Esophagus squamous epithelium (tissue), 5 donors: ENCODE results near the gene ESPNL. TPM values are rescaled to one million over a fixed set of nuclear protein-coding genes. Genes with fewer than 3 reads are reported as not detected.

Experiments
- DNase-seq: peaks from one replicate; lab custom pipeline; 2025; lab: John Stamatoyannopoulos, UW
- H3K27ac ChIP-seq, 4 donors: fragments of 200-600 bp; sonication (generic); one replicate each; pipeline ENCODE4 v1.5.1; 2016 to 2019; ENCODE audit warnings: mild to moderate bottlenecking in 1 of 4
- H3K27me3 ChIP-seq, 4 donors: fragments of 200-600 bp; sonication (generic); 1 replicate in 3 of 4; 2 replicates in 1 of 4; pipeline versions ENCODE4 v1.5.1 to v1.6.0; 2017 to 2021; ENCODE audit warnings: antibody characterized with exemption in 1 of 4
- H3K36me3 ChIP-seq, 3 donors: fragments of 200-600 bp; sonication (generic); one replicate each; pipeline ENCODE4 v1.5.1; 2016 to 2019
- H3K4me1 ChIP-seq, 3 donors: fragments of 200-600 bp; sonication (generic); one replicate each; pipeline ENCODE4 v1.5.1; 2017 to 2019
- H3K4me3 ChIP-seq, 4 donors: fragments of 200-600 bp; sonication (generic); 1 replicate in 3 of 4; 2 replicates in 1 of 4; pipeline ENCODE4 v1.5.1; 2016 to 2019; ENCODE audit warnings: mild to moderate bottlenecking in 2 of 4, moderate library complexity in 1 of 4
- H3K9me3 ChIP-seq, 3 donors: fragments of 200-600 bp; sonication (generic); one replicate each; pipeline ENCODE4 v1.5.1; 2016 to 2019
- POLR2A ChIP-seq, 4 donors: fragments of 450-650 bp; IDR thresholded peaks; one replicate each; pipeline ENCODE4 v1.6.1; 2017; ENCODE audit warnings: antibody characterized with exemption in 4 of 4, mild to moderate bottlenecking in 4 of 4, moderate library complexity in 3 of 4
- WGBS, 2 donors: methylation state at CpG; one replicate each; pipeline ENCODE4 v1.1.5; 2018; 5-methylcytosine and 5-hydroxymethylcytosine counted together
- intact Hi-C: fragments of 100-400 bp; cut with DNase I; formaldehyde crosslinking; loops from one replicate; pipeline ENCODE4 v1.15.0; 2022
- total RNA-seq, 4 donors: library from RNA; depleted of rRNA; stranded (reverse); fragments of >200 nt; gene quantifications; one replicate each; pipeline ENCODE4 v1.1.0, GENCODE V29; 2016
- TF ChIP-seq, protein P1 (sequence below), 6 experiments: fragments of 450-650 bp in 4 of 6; fragments of 200-600 bp in 2 of 6; sonication (generic) in 2 of 6; IDR thresholded peaks; one replicate each; pipeline ENCODE4 v1.5.1; 2016 to 2019; ENCODE audit warnings: antibody characterized with exemption in 6 of 6, mild to moderate bottlenecking in 4 of 6, moderate library complexity in 4 of 6
- donor health status: DM: yes; HTN: yes; CAD: no.

The ESPNL gene
- total RNA-seq, 4 donors from 2014 or later = 0.04 to 1.3 (median 0.88) TPM; not detected in 1

DNA sequence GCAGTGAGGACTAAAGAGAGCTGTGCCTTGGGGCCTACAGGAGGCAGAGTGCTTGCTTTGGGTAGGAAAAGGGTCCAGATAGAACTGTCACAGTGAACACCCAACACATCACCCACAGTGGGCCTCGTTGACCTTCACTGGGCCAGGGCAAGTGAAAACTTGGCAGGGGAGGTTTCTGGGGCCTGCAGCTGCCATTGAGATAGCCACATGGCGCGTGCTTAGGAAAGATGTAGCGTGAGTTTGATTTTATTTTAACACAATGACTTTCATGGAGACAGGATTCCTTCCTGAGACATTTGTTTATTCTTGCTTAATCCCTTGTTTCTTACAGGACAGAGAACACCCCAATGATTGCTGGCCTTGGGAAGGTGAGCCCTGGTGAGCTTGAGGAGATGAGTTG lies 9.3 kb upstream of the ESPNL start:
- intact Hi-C loops = no loop called here
- no peaks in the 10 kb centered on the region for H3K9me3 ChIP-seq
- 79 to 86% methylated on average over 4 of the region's 4 CpGs for WGBS, 2 donors
- H3K4me1 ChIP-seq = no peaks in the 10 kb centered on the region
- H3K27me3 ChIP-seq = no peaks in the 10 kb centered on the region
- no peak overlapping the region for H3K27ac ChIP-seq
- no peak for TF ChIP-seq POLR2A (IDR thresholded peaks at IDR 0.05)
- no peak for DNase-seq
- no peak overlapping the region for H3K4me3 ChIP-seq
- no peaks in the 10 kb centered on the region for H3K36me3 ChIP-seq

DNA sequence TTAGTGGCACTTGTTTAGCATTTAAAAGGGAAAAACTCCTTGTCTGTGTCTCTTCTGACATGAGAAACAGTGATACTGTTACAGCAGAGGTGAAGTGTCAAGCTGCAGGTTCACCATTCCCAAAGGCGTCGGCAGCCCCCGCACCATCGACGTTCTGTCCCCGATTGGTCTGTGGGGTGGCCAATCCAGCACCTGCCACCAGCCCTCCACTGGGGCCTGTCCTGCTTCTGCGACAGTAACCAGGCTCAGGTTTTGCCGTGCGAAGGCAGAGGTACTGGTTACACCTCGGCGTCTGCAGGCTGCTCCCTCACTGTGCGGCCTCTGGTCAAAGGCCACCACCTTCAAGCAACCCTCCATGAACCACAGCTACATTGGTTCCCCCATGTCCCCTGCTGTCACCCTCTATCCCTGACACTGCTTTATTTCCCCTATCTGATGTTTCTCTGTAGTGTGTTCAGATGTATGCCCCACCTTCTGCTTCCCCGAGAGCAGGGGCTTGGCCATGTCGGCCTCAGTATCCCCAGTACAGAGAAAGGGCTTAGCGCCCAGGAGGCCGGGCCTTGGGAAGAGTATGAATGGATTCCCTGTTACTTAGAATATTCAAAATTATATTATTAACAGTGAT lies 8.6 kb upstream of the ESPNL start:
- H3K4me1 ChIP-seq = no peaks in the 10 kb centered on the region
- TF ChIP-seq POLR2A (IDR thresholded peaks at IDR 0.05) = no peak
- TF ChIP-seq, protein P1, sequence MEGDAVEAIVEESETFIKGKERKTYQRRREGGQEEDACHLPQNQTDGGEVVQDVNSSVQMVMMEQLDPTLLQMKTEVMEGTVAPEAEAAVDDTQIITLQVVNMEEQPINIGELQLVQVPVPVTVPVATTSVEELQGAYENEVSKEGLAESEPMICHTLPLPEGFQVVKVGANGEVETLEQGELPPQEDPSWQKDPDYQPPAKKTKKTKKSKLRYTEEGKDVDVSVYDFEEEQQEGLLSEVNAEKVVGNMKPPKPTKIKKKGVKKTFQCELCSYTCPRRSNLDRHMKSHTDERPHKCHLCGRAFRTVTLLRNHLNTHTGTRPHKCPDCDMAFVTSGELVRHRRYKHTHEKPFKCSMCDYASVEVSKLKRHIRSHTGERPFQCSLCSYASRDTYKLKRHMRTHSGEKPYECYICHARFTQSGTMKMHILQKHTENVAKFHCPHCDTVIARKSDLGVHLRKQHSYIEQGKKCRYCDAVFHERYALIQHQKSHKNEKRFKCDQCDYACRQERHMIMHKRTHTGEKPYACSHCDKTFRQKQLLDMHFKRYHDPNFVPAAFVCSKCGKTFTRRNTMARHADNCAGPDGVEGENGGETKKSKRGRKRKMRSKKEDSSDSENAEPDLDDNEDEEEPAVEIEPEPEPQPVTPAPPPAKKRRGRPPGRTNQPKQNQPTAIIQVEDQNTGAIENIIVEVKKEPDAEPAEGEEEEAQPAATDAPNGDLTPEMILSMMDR (IDR thresholded peaks at IDR 0.05) = no peak
- WGBS, 2 donors = 90 to 97% methylated on average over 13 to 16 of the region's 16 CpGs
- H3K9me3 ChIP-seq = no peaks in the 10 kb centered on the region
- no peak for DNase-seq
- H3K27ac ChIP-seq = no peak overlapping the region
- no peaks in the 10 kb centered on the region for H3K27me3 ChIP-seq
- H3K36me3 ChIP-seq = no peaks in the 10 kb centered on the region
- intact Hi-C loops = no loop called here
- H3K4me3 ChIP-seq = no peak overlapping the region

DNA sequence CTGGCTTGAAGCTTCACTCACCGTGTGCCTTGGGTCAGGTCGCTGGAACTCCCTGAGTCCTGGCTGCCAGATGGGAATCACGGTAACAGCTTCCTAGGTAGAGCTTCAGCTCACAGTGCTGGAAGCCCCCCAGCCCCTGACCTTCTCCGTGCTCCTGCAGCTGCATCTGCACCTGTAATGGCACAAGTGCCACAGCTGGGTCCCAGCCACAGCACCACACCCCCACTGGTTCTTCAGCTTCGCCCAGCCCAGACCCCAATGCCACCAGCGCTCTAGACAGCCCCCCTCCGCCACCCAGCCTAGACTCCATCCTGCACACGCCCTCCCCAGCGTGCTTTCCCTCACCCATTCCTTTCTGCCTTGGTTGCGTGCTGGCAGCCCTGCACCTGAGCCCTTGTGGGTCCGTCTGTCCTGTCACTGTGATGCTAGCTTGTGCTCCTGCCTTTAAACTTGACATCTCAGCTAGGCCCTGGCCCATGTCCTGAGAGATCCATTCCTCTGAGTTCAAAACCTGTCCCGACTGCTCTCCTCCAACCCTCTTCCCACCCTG lies 7.6 kb upstream of the ESPNL start:
- 89 to 90% methylated on average over 11 of the region's 12 CpGs for WGBS, 2 donors
- H3K27me3 ChIP-seq = no peaks in the 10 kb centered on the region
- TF ChIP-seq POLR2A (IDR thresholded peaks at IDR 0.05) = no peak
- H3K9me3 ChIP-seq = no peaks in the 10 kb centered on the region
- H3K4me1 ChIP-seq = no peaks in the 10 kb centered on the region
- H3K27ac ChIP-seq = no peak overlapping the region
- intact Hi-C loops = no loop called here
- DNase-seq = no peak
- H3K4me3 ChIP-seq = no peak overlapping the region
- no peaks in the 10 kb centered on the region for H3K36me3 ChIP-seq

GRCh38 chr2:238093181-238094140 lies 6.7 kb upstream of the ESPNL start:
- TF ChIP-seq, protein P1 (IDR thresholded peaks at IDR 0.05) = no peak
- no peak for TF ChIP-seq POLR2A (IDR thresholded peaks at IDR 0.05)
- 86 to 88% methylated on average over 14 to 16 of the region's 26 CpGs for WGBS, 2 donors
- Histone ChIP-seq H3K9me3 (no peaks in the 10 kb centered on the region), H3K4me1 (no peaks in the 10 kb centered on the region), H3K36me3 (no peaks in the 10 kb centered on the region), H3K4me3 (no peak overlapping the region), H3K27ac (no peak overlapping the region), H3K27me3 (no peaks in the 10 kb centered on the region)
- intact Hi-C loops = no loop called here
- DNase-seq = no peak

GRCh38 chr2:238094438-238095022 lies 5.6 kb upstream of the ESPNL start:
- H3K4me1 ChIP-seq = peaks cover 0 to 11% (median 0%) of the 10 kb centered on the region in 3 donors
- TF ChIP-seq POLR2A (IDR thresholded peaks at IDR 0.05) = no peak
- TF ChIP-seq, protein P1 (IDR thresholded peaks at IDR 0.05) = no peak
- no peaks in the 10 kb centered on the region for H3K9me3 ChIP-seq
- DNase-seq = no peak
- H3K27ac ChIP-seq = no peak overlapping the region
- 97% methylated on average over 7 to 9 of the region's 17 CpGs for WGBS, 2 donors
- intact Hi-C loops = no loop called here
- H3K36me3 ChIP-seq = no peaks in the 10 kb centered on the region
- no peak overlapping the region for H3K4me3 ChIP-seq
- H3K27me3 ChIP-seq = no peaks in the 10 kb centered on the region
